ENCODE measurements around the gene CD109. TPM values are rescaled to one million over a fixed set of nuclear protein-coding genes. Genes with fewer than 3 reads are reported as not detected.
A peak's percentile ranks its signal among the peaks of the same experiment; 100 is the strongest.

CD109 gene
- total and polyA plus RNA-seq, 2 of the 4 experiments (the other 2 are of a cell fraction), result 3.6 to 5.0 TPM

DNA sequence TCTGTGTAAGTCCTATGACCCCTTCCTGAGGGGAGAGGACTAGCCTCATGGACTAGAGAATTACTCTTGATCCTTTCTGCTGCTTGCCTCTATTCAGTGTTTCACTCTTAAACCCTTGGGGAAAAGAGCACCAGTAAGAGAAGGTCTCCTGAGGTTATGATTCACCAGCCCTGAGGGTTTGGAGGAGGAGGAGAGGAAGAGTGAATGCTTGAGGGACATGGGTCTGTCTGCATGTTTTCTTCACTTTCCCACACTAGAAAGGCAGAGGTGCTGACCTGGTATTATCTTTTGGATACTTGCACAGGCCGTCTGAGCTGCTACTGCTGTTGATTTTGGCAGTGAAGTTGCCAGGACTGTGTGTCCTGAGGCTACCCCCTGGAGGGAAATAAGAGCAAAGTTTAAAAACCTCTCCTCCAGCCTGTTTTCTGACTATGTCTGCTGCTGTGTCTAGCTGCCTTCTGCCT, 78.3 kb downstream of the CD109 start:
- Histone ChIP-seq H2BK15ac (ENCODE audit: low read depth, low read length) (no peak overlapping the region; the same call in 2 of the 3 replicates), H3K4me1 (ENCODE audit: control insufficient read depth, insufficient read depth, low read length) (peaks cover 3% of the 10 kb centered on the region; the same call in 1 of the 2 replicates), H3K27me3 (ENCODE audit: control insufficient read depth, insufficient read depth, low read length) (no peaks in the 10 kb centered on the region), H3K23ac (ENCODE audit: low read depth, low read length) (peak overlapping the region; percentile 39; the same call in 1 of the 2 replicates), H3K4ac (ENCODE audit: low read depth, low read length) (0 out of 2 replicates have a peak overlapping the region, but pooled peaks have one; percentile 11), H3K79me1 (ENCODE audit: low read depth in 1 of 2, low read length in 2 of 2) (peaks cover 0 to 8% of the 10 kb centered on the region in 2 experiments; a peak in 2 of 4 replicates), H4K5ac (ENCODE audit: low read depth, low read length) (peak overlapping the region; percentile 19; the same call in 1 of the 2 replicates), H3K4me3 (ENCODE audit: insufficient read depth, low read depth, low read length) (no peak overlapping the region), H4K8ac (ENCODE audit: low read depth in 2 of 2, low read length in 2 of 2) (peak overlapping the region in 1 of 2 experiments; percentile 57; a peak in 1 of 4 replicates), H3K18ac (ENCODE audit: low read depth, low read length) (peak overlapping the region; percentile 53; the same call in 1 of the 2 replicates), H4K91ac (ENCODE audit: insufficient read depth, low read depth, low read length) (no peak overlapping the region), H2AFZ (replicated peaks; ENCODE audit: low read length, poor library complexity) (peak overlapping the region; percentile 11), H3K9me3 (ENCODE audit: control insufficient read depth, insufficient read depth, low read length) (no peaks in the 10 kb centered on the region), H2BK5ac (ENCODE audit: low read depth, low read length, poor library complexity, severe bottlenecking) (peak overlapping the region; percentile 49), H3K14ac (replicated peaks; ENCODE audit: low read depth, low read length) (peak overlapping the region; percentile 62; the same call in 1 of the 2 replicates), H2AK9ac (replicated peaks; ENCODE audit: low read depth, low read length, poor library complexity) (no peak overlapping the region), H3K56ac (ENCODE audit: extremely low read depth, insufficient read depth, low read length) (no peak overlapping the region), H3K4me2 (ENCODE audit: low read depth, low read length) (peak overlapping the region; percentile 0; the same call in 1 of the 2 replicates), H2BK20ac (ENCODE audit: low read depth, low read length) (no peak overlapping the region), H3K9me1 (ENCODE audit: insufficient read depth, low read length) (peaks cover 4% of the 10 kb centered on the region; the same call in 1 of the 2 replicates), H2AK5ac (ENCODE audit: low read depth, low read length) (peak overlapping the region; percentile 3; the same call in 1 of the 2 replicates), H4K20me1 (ENCODE audit: insufficient read depth, low read length) (peaks cover 3% of the 10 kb centered on the region; the same call in 1 of the 2 replicates), H3K27ac (ENCODE audit: insufficient read depth, low read length) (no peak overlapping the region), H3K9ac (ENCODE audit: low read depth, low read length) (no peak overlapping the region), H2BK120ac (ENCODE audit: low read depth, low read length) (no peak overlapping the region), H3K36me3 (ENCODE audit: control insufficient read depth, insufficient read depth, low read length) (no peaks in the 10 kb centered on the region)
- peak; percentile 93 for ATAC-seq (ENCODE audit: low read depth)
- TF ChIP-seq RCOR1 (IDR thresholded peaks at IDR 0.05; ENCODE audit: insufficient replicate concordance, low read length), result no peak
- TF ChIP-seq CEBPB (IDR thresholded peaks at IDR 0.05; ENCODE audit: low read depth, low read length), result no peak
- TF ChIP-seq, protein P1, sequence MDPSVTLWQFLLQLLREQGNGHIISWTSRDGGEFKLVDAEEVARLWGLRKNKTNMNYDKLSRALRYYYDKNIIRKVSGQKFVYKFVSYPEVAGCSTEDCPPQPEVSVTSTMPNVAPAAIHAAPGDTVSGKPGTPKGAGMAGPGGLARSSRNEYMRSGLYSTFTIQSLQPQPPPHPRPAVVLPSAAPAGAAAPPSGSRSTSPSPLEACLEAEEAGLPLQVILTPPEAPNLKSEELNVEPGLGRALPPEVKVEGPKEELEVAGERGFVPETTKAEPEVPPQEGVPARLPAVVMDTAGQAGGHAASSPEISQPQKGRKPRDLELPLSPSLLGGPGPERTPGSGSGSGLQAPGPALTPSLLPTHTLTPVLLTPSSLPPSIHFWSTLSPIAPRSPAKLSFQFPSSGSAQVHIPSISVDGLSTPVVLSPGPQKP (IDR thresholded peaks at IDR 0.05; ENCODE audit: borderline replicate concordance, low read depth, low read length), result no peak
- no peak for TF ChIP-seq MAFK (IDR thresholded peaks at IDR 0.05; ENCODE audit: low read depth, low read length)
- 0 out of 2 replicates have a peak, but pooled peaks have one; percentile 6 for TF ChIP-seq SMC3 (IDR thresholded peaks at IDR 0.05; ENCODE audit: low read depth, low read length)
- no peak for TF ChIP-seq MXI1 (IDR thresholded peaks at IDR 0.05; ENCODE audit: borderline replicate concordance, low read depth, low read length)
- TF ChIP-seq, protein P2, sequence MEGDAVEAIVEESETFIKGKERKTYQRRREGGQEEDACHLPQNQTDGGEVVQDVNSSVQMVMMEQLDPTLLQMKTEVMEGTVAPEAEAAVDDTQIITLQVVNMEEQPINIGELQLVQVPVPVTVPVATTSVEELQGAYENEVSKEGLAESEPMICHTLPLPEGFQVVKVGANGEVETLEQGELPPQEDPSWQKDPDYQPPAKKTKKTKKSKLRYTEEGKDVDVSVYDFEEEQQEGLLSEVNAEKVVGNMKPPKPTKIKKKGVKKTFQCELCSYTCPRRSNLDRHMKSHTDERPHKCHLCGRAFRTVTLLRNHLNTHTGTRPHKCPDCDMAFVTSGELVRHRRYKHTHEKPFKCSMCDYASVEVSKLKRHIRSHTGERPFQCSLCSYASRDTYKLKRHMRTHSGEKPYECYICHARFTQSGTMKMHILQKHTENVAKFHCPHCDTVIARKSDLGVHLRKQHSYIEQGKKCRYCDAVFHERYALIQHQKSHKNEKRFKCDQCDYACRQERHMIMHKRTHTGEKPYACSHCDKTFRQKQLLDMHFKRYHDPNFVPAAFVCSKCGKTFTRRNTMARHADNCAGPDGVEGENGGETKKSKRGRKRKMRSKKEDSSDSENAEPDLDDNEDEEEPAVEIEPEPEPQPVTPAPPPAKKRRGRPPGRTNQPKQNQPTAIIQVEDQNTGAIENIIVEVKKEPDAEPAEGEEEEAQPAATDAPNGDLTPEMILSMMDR (conservative IDR thresholded peaks at IDR 0.05; ENCODE audit: low read depth, low read length), result no peak
- TF ChIP-seq RAD21 (IDR thresholded peaks at IDR 0.05; ENCODE audit: low read length), result no peak
- TF ChIP-seq CHD1 (IDR thresholded peaks at IDR 0.05; ENCODE audit: low read depth, low read length), result no peak
- TF ChIP-seq POLR2A (IDR thresholded peaks at IDR 0.05; ENCODE audit: low read depth, low read length), result no peak
- TF ChIP-seq RFX5 (IDR thresholded peaks at IDR 0.05; ENCODE audit: low read depth, low read length), result no peak
- TF ChIP-seq BHLHE40 (IDR thresholded peaks at IDR 0.05; ENCODE audit: low read depth, low read length), result peak; percentile 56
- no peak for TF ChIP-seq FOS (IDR thresholded peaks at IDR 0.05; ENCODE audit: low read depth, low read length)
- TF ChIP-seq, protein P3, sequence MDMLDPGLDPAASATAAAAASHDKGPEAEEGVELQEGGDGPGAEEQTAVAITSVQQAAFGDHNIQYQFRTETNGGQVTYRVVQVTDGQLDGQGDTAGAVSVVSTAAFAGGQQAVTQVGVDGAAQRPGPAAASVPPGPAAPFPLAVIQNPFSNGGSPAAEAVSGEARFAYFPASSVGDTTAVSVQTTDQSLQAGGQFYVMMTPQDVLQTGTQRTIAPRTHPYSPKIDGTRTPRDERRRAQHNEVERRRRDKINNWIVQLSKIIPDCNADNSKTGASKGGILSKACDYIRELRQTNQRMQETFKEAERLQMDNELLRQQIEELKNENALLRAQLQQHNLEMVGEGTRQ (IDR thresholded peaks at IDR 0.05; ENCODE audit: low read depth, low read length), result no peak
- DNase-seq, result peak; percentile 88
- BruUV-seq (replicated peaks), result no TSS peak
- ChIA-PET CTCF (no interaction called here), POLR2A (ENCODE audit: unreplicated experiment) (no interaction called here)
- in situ Hi-C loops (cut with MboI; ENCODE audit: low sequenced_read_pairs) (no loop called here), dilution Hi-C loops (cut with HindIII; ENCODE audit: low sequenced_read_pairs, unreplicated experiment) (no loop called here), intact Hi-C loops (cut with micrococcal nuclease) (no loop called here)
- WGBS, 2 experiments (ENCODE audit: extremely low coverage in 2 of 2, insufficient read length in 1 of 2), result no CpG with 5 or more reads among the region's 1 CpG

Data from IMR-90 (cell line).